Measurements from ENCODE around the gene ARHGEF28. TPM values are rescaled to one million over a fixed set of nuclear protein-coding genes. Genes with fewer than 3 reads are reported as not detected.

ARHGEF28 gene
- total and polyA plus RNA-seq, 10 of the 15 experiments (the other 5 are each of a cell fraction or from before 2014, with no cell fraction given): 0.10 to 0.72 (median 0.22) TPM; not detected in 2

DNA sequence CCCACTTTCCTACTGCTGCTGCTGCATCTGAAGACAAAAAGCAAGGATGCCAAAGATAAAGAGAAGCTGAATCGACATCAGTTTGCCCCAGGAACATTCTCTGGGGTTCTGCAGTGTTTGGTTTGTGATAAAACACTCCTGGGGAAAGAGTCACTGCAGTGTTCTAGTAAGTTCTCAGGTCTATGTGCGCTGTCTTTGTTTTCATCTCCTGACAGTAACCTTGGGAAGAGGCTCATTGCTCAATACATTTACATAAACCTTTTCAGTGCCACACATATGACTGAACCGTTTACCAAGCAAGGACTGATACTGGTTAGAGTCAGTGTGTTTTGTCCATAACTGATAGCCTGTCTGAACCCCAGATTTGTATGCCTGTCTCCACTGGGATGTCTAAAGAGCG, 232.1 kb downstream of the ARHGEF28 start:
- no peak overlapping the region for H3K4me3 ChIP-seq
- no peaks in the 10 kb centered on the region for H3K27me3 ChIP-seq (replicated peaks in 1 of 2; ENCODE audit: control insufficient read depth in 2 of 2, insufficient read depth in 2 of 2, low read length in 1 of 2)
- H3K9me3 ChIP-seq (replicated peaks; ENCODE audit: control insufficient read depth, insufficient read depth, low read length): no peaks in the 10 kb centered on the region
- H3K36me3 ChIP-seq (ENCODE audit: control insufficient read depth in 2 of 2, insufficient read depth in 2 of 2, low read length in 1 of 2): no peaks in the 10 kb centered on the region; a peak in 1 of 4 replicates
- ChIA-PET POLR2A (no interaction called here), SMC1A (ENCODE audit: uncharacterized antibody, unreplicated experiment) (no interaction called here), CTCF (no interaction called here), RAD21 (ENCODE audit: unreplicated experiment) (no interaction called here)
- no peak overlapping the region for H3K4me2 ChIP-seq (ENCODE audit: control insufficient read depth, insufficient read depth)
- no TSS peak for BruUV-seq (replicated peaks)
- intact Hi-C loops (cut with micrococcal nuclease; ENCODE audit: unreplicated experiment) (no loop called here), in situ Hi-C loops (cut with MboI) (no loop called here)
- TF ChIP-seq RELA (IDR thresholded peaks at IDR 0.05; ENCODE audit: borderline replicate concordance, partially characterized antibody) (no peak), ZNF622 (IDR thresholded peaks at IDR 0.05) (no peak), CHD2 (IDR thresholded peaks at IDR 0.05; ENCODE audit: borderline replicate concordance, low read depth, low read length) (no peak), CEBPB (IDR thresholded peaks at IDR 0.05; ENCODE audit: borderline replicate concordance in 1 of 2, low read depth in 2 of 2, low read length in 2 of 2) (no peak), ZSCAN29 (IDR thresholded peaks at IDR 0.05) (no peak)
- TF ChIP-seq, protein P1, sequence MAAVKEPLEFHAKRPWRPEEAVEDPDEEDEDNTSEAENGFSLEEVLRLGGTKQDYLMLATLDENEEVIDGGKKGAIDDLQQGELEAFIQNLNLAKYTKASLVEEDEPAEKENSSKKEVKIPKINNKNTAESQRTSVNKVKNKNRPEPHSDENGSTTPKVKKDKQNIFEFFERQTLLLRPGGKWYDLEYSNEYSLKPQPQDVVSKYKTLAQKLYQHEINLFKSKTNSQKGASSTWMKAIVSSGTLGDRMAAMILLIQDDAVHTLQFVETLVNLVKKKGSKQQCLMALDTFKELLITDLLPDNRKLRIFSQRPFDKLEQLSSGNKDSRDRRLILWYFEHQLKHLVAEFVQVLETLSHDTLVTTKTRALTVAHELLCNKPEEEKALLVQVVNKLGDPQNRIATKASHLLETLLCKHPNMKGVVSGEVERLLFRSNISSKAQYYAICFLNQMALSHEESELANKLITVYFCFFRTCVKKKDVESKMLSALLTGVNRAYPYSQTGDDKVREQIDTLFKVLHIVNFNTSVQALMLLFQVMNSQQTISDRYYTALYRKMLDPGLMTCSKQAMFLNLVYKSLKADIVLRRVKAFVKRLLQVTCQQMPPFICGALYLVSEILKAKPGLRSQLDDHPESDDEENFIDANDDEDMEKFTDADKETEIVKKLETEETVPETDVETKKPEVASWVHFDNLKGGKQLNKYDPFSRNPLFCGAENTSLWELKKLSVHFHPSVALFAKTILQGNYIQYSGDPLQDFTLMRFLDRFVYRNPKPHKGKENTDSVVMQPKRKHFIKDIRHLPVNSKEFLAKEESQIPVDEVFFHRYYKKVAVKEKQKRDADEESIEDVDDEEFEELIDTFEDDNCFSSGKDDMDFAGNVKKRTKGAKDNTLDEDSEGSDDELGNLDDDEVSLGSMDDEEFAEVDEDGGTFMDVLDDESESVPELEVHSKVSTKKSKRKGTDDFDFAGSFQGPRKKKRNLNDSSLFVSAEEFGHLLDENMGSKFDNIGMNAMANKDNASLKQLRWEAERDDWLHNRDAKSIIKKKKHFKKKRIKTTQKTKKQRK (IDR thresholded peaks at IDR 0.05; ENCODE audit: low read depth, low read length): no peak
- DNase-seq (ENCODE audit: low read depth, low spot score): no peak
- 30% methylated on average over 4 of the region's 4 CpGs for WGBS (ENCODE audit: insufficient coverage, insufficient replicate concordance, low lambda C conversion rate, missing lambda C conversion rate)
- no peaks in the 10 kb centered on the region for H4K20me1 ChIP-seq (ENCODE audit: control insufficient read depth, insufficient read depth)
- no peak for ATAC-seq
- H3K27ac ChIP-seq (ENCODE audit: control insufficient read depth, insufficient read depth): no peak overlapping the region
- no peaks in the 10 kb centered on the region for H3K79me2 ChIP-seq (ENCODE audit: control insufficient read depth, insufficient read depth, low read length)
- no peak overlapping the region for H3K9ac ChIP-seq (ENCODE audit: control insufficient read depth, insufficient read depth, low read length)
- no peaks in the 10 kb centered on the region for H3K4me1 ChIP-seq (ENCODE audit: control insufficient read depth, insufficient read depth, low read length)
- no peak overlapping the region for H2AFZ ChIP-seq (ENCODE audit: control insufficient read depth, low read depth, low read length)
- FAIRE-seq: no peak

Data from GM12878 (cell line).